ENCODE results near the gene VMAC.

DNA sequence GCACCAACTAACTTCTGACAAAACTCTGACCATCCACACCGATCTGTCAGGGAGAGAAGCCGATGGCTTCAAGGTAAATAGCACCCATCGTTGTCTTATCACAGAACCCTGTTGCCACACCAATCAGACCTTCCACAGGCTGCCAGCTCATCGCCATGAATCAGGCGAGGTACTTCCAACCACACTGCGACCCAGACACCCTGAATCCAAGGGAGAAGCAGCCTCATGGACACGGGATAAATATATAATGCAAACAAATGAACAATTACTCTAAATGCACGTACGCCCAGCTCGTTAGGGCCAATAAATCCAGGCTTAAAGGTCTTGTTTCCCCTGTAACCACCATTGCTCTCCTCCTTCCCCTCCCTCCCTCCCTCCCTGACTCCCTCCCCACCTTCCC is 52.5 kb downstream of the VMAC start:
- TF ChIP-seq YY1 (IDR thresholded peaks at IDR 0.05; ENCODE audit: insufficient read depth, insufficient replicate concordance, low read depth, low read length) (no peak), CTCF (CRISPR knock-in tag; IDR thresholded peaks at IDR 0.05) (no peak), JUND (CRISPR knock-in tag; IDR thresholded peaks at IDR 0.05) (no peak), GATAD2A (CRISPR knock-in tag; IDR thresholded peaks at IDR 0.05) (no peak), ZNF24 (IDR thresholded peaks at IDR 0.05) (no peak), ZBTB40 (IDR thresholded peaks at IDR 0.05) (no peak), ZBTB40 (CRISPR knock-in tag; IDR thresholded peaks at IDR 0.05) (no peak), ZNF792 (CRISPR knock-in tag; IDR thresholded peaks at IDR 0.05) (no peak), ZNF589 (CRISPR knock-in tag; conservative IDR thresholded peaks at IDR 0.05) (no peak)
